ENCODE data around the gene SNAI1.

DNA sequence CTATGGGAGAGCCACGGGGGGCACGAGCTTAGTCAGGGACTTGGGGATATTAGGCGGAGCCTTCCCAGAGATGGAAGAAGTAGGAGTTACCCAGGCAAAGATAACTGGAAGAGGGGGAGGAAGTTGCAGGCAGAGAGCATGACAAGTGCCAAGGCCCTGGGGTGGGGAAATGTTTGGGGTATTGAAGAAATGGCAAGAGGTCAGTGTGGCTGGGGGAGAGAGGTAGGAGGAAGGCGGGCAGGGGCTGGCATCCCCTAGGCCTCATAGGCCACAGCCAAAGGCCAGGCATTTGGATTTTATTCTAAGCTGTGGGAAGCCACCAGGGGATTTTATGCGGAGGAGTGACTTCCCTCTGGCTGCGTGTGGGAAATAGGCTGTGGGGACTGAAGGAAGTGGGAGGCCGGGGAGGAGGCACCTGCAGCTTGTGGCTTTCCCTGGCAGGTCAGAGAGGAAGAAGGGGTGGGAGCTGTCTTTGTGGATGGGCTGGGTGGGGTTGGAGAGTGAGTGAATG, 22.7 kb downstream of the SNAI1 start:
- TF ChIP-seq, protein P1, sequence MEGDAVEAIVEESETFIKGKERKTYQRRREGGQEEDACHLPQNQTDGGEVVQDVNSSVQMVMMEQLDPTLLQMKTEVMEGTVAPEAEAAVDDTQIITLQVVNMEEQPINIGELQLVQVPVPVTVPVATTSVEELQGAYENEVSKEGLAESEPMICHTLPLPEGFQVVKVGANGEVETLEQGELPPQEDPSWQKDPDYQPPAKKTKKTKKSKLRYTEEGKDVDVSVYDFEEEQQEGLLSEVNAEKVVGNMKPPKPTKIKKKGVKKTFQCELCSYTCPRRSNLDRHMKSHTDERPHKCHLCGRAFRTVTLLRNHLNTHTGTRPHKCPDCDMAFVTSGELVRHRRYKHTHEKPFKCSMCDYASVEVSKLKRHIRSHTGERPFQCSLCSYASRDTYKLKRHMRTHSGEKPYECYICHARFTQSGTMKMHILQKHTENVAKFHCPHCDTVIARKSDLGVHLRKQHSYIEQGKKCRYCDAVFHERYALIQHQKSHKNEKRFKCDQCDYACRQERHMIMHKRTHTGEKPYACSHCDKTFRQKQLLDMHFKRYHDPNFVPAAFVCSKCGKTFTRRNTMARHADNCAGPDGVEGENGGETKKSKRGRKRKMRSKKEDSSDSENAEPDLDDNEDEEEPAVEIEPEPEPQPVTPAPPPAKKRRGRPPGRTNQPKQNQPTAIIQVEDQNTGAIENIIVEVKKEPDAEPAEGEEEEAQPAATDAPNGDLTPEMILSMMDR (IDR thresholded peaks at IDR 0.05) = no peak
- no peak for TF ChIP-seq POLR2A (IDR thresholded peaks at IDR 0.05)
- no peak for TF ChIP-seq EP300 (IDR thresholded peaks at IDR 0.05)

Data from ovary (tissue), 3 donors.